Large intestine (tissue), 3 donors: ENCODE data around the gene USP1. TPM values are rescaled to one million over a fixed set of nuclear protein-coding genes. Genes with fewer than 3 reads are reported as not detected.

Experiments
- DNase-seq, 2 donors: peaks; one replicate each; pipeline versions ENCODE4 v3.0.0 to v3.0.0-alpha.2; 2013
- H3K27ac ChIP-seq: one replicate; pipeline ENCODE4 v1.5.1; 2013; ENCODE audit warnings: low read length
- H3K27me3 ChIP-seq: 2 replicates; pipeline ENCODE4 v1.6.1; 2013; ENCODE audit warnings: low read length; ENCODE audit not compliant: control insufficient read depth, insufficient read depth
- H3K36me3 ChIP-seq: 2 replicates; pipeline ENCODE4 v1.6.1; 2013; ENCODE audit warnings: low read length; ENCODE audit not compliant: control insufficient read depth, insufficient read depth
- H3K4me1 ChIP-seq: one replicate; pipeline ENCODE4 v1.6.1; 2013; ENCODE audit warnings: low read length; ENCODE audit not compliant: control insufficient read depth, insufficient read depth
- H3K4me3 ChIP-seq: one replicate; pipeline ENCODE4 v1.5.1; 2013; ENCODE audit warnings: low read length
- H3K9me3 ChIP-seq: one replicate; pipeline ENCODE4 v1.6.1; 2013; ENCODE audit warnings: mild to moderate bottlenecking, low read depth, low read length, moderate library complexity; ENCODE audit not compliant: control insufficient read depth
- WGBS: methylation state at CpG from one replicate; pipeline ENCODE4 v1.1.5; 2013; ENCODE audit warnings: low lambda C conversion rate; ENCODE audit not compliant: insufficient coverage; 5-methylcytosine and 5-hydroxymethylcytosine counted together
- polyA plus RNA-seq: library from polyadenylated mRNA; unstranded; fragments of 120-200 nt; gene quantifications from one replicate; pipeline ENCODE4 v1.2.1, GENCODE V29; 2013

USP1 gene
- polyA plus RNA-seq, 1 donor = 36.3 TPM

GRCh38 chr1:62398377-62398776 lies 38.5 kb upstream of the USP1 start:
- DNase-seq = no peak
- WGBS = no CpG with 5 or more reads among the region's 8 CpGs
- no peak overlapping the region for H3K4me3 ChIP-seq
- no peaks in the 10 kb centered on the region for H3K9me3 ChIP-seq
- H3K27me3 ChIP-seq = no peaks in the 10 kb centered on the region
- no peaks in the 10 kb centered on the region for H3K36me3 ChIP-seq
- H3K4me1 ChIP-seq = no peaks in the 10 kb centered on the region
- no peak overlapping the region for H3K27ac ChIP-seq

DNA sequence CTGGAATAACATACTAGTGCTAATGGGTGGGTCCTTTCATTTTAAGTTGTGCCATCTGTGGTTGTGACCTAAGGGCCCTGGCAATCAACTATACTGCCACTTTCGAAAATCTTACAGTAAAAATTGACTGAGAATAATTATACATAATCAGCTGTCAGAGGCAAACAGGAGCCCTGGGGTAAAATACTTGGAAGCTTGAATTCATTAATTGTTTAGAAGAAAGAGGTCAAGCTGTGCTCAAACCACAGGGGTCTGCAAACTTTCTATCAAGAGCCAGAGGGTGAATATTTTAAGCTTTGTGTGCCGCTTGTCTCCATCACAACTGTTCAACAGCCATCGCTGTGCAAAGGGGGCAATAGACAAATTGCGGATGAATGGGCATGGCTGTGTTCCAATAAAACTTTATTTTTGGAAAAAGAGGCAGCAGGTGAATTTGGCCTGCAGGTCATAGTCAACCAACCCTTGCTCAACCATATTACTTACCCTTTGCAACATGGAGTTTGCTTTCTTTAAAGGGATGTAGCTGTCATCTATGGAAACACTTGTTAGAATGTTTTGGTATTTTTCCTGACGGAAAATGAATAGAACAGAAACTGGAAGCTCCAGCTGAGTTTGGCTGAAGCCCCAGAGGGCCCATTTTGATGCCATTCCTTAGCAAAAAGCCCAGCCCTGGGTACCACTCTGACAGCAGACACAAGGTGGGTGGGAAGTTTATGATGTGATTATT lies 35.7 kb upstream of the USP1 start:
- DNase-seq = no peak
- whole genome bisulfite sequencing = no CpG with 5 or more reads among the region's 5 CpGs
- Histone ChIP-seq H3K36me3 (no peaks in the 10 kb centered on the region), H3K27ac (no peak overlapping the region), H3K4me3 (no peak overlapping the region), H3K9me3 (no peaks in the 10 kb centered on the region), H3K4me1 (no peaks in the 10 kb centered on the region), H3K27me3 (no peaks in the 10 kb centered on the region)

DNA sequence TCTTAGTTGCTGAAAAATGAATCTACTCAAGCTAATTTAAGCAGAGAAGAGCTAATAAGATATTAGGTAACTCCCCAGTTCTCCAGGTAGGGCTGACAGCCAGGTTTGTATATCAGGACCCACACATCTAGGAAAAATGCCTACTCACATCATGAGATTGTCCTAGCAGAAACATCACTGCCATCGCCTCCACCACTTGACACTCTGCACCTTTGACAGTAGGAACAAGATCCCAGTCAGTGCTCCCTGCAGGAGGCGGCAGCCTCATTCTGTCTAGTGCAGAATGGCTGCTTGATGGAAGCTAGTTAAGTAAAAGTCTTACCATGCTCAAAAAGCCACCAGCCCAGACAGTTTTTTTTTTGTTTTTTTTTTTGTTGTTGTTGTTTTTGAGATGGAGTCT lies 31.6 kb upstream of the USP1 start:
- WGBS = no CpG with 5 or more reads among the region's 2 CpGs
- H3K27me3 ChIP-seq = no peaks in the 10 kb centered on the region
- no peak for DNase-seq

GRCh38 chr1:62406576-62406975 lies 30.3 kb upstream of the USP1 start:
- H3K36me3 ChIP-seq = no peaks in the 10 kb centered on the region
- H3K27ac ChIP-seq = no peak overlapping the region
- H3K27me3 ChIP-seq = no peaks in the 10 kb centered on the region
- WGBS = no CpG with 5 or more reads among the region's 3 CpGs
- no peak overlapping the region for H3K4me3 ChIP-seq
- no peak for DNase-seq
- H3K4me1 ChIP-seq = no peaks in the 10 kb centered on the region
- no peaks in the 10 kb centered on the region for H3K9me3 ChIP-seq

More for the DNA sequence above, 31.6 kb upstream of the USP1 start:
- no peak overlapping the region for H3K4me3 ChIP-seq
- H3K27ac ChIP-seq = no peak overlapping the region
- H3K36me3 ChIP-seq = no peaks in the 10 kb centered on the region
- H3K9me3 ChIP-seq = no peaks in the 10 kb centered on the region
- no peaks in the 10 kb centered on the region for H3K4me1 ChIP-seq

DNA sequence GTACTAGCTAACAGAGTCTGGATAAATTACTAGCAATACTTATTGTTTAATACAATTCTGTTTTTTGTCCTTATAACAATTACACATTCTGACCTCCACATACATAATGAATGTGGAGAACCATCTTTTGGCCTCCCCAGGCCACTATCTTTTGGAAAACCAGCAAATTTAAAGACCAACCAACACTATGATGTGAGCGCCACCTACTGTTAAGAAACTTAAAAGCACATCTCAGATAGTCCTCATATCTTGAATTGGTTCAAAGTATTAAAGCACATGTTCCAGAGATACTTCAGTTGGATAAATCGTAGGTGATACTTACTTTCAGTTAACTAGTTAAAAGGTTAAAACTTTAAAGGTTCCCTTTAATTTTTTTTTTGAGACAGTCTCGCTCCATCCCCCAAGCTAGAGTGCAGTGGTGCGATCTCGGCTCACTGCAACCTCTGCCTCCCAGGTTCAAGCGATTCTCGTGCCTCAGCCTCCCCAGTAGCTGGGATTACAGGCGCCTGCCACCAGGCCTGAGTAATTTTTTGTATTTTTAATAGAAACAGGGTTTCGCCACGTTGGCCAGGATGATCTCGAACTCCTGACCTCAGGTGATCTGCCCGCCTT lies 29.3 kb upstream of the USP1 start:
- Histone ChIP-seq H3K9me3 (no peaks in the 10 kb centered on the region), H3K27me3 (no peaks in the 10 kb centered on the region), H3K36me3 (no peaks in the 10 kb centered on the region), H3K4me1 (no peaks in the 10 kb centered on the region), H3K27ac (no peak overlapping the region), H3K4me3 (no peak overlapping the region)
- DNase-seq = peak in 1 of 2 donors; percentile 30
- WGBS = no CpG with 5 or more reads among the region's 12 CpGs

DNA sequence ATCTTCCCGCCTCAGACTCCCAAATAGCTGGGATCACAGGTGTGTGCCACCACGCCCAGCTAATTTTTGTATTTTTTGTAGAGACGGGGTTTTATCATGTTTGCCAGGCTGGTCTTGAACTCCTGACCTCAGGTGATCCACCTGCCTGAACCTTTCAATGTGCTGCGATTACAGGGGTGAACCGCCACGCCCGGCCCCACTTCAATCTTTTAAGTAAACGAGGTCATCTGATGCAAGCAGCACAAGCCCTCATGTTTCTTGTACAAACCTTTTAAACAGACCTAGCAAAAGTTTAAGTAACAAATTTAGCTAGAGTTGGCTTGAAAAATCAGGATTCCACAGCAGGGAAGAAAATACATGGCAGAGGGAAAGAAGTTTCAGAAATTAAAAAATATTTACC lies 21.2 kb upstream of the USP1 start:
- Histone ChIP-seq H3K36me3 (no peaks in the 10 kb centered on the region), H3K4me1 (no peaks in the 10 kb centered on the region), H3K9me3 (no peaks in the 10 kb centered on the region), H3K27me3 (no peaks in the 10 kb centered on the region), H3K27ac (no peak overlapping the region), H3K4me3 (no peak overlapping the region)
- no CpG with 5 or more reads among the region's 8 CpGs for WGBS
- DNase-seq = no peak

DNA sequence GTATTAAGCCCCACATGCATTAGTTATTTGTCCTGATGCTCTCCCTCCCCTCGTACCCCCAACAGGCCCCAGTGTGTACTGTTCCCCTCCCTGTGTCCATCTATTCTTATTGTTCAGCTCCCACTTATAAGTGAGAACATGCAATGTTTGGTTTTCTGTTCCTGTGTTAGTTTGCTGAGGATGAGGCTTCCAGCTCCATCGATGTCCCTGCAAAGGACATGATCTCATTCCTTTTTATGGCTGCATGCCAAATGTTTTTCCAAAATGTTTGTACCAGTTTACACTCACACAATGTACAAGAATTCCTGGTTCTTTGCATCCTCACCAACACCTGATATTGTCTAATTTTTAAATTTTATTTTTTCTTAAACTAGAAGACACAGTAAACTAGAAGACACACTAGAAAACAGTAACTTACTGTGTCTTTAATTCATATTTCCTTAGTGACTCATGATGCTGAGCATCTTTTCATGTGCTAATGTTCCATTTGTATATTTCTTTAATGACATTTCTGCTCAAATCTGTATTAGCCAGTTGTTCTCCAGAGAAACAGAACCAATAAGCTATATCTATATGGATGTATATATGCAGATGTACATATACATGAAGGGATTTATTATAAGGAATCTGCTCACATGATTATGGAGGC lies 19.4 kb upstream of the USP1 start:
- no CpG with 5 or more reads among the region's 2 CpGs for WGBS
- H3K4me3 ChIP-seq = no peak overlapping the region
- no peaks in the 10 kb centered on the region for H3K36me3 ChIP-seq
- H3K27ac ChIP-seq = no peak overlapping the region
- H3K4me1 ChIP-seq = no peaks in the 10 kb centered on the region
- no peaks in the 10 kb centered on the region for H3K27me3 ChIP-seq
- DNase-seq = no peak
- H3K9me3 ChIP-seq = no peaks in the 10 kb centered on the region

DNA sequence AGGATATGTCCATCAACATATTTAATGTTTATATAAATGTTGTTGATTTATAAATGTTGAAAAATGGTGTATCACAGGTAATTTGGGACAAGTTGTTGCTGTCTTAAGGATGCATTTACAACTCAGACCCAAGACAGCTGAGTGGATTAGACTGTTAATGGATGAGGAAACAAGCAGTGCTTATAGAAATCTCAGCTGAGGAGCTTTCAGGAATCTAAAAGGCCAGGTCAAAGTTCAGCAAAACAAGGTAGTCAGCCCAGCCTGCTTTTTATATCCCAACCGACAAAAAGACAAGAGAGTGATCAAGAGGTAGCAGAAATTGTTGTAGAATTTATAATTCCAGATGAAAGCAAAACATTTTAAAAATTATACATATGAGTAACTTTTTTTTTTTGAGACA lies 16.6 kb upstream of the USP1 start:
- Histone ChIP-seq H3K4me1 (peaks cover 9% of the 10 kb centered on the region), H3K9me3 (no peaks in the 10 kb centered on the region), H3K36me3 (no peaks in the 10 kb centered on the region), H3K27ac (no peak overlapping the region), H3K27me3 (no peaks in the 10 kb centered on the region), H3K4me3 (no peak overlapping the region)
- DNase-seq = peak in 1 of 2 donors; percentile 23
- no CpG with 5 or more reads among the region's 1 CpG for WGBS

- Histone ChIP-seq H3K36me3 (no peaks in the 10 kb centered on the region), H3K4me1 (peaks cover 9% of the 10 kb centered on the region), H3K27me3 (no peaks in the 10 kb centered on the region), H3K27ac (peak overlapping the region; percentile 71), H3K4me3 (no peak overlapping the region), H3K9me3 (no peaks in the 10 kb centered on the region)
- peak; percentile 91 to 95 for DNase-seq
- 50% methylated on average over 2 of the region's 14 CpGs for WGBS
Observed at GRCh38 chr1:62423580-62424242, 13.1 kb upstream of the USP1 start.

DNA sequence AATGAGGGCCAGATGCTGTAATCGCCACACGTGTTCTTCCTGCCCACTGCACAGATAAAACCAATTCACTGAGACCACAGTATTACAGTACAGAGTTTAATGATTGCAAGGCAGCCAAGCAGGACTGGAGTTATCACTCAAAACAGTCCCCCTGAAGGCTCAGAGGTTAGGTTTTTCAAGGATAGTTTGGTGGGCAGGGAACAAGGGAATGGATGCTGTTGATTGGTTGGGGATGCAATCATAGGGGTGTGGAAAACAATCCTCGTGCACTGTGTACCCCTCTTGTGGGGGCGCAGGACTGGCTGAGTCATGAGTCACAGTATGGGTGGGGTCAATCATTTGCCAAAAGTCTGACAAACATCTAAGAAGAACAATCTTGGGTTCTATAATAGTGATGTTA lies 12.4 kb upstream of the USP1 start:
- Histone ChIP-seq H3K4me3 (no peak overlapping the region), H3K27me3 (no peaks in the 10 kb centered on the region), H3K36me3 (no peaks in the 10 kb centered on the region), H3K4me1 (peaks cover 9% of the 10 kb centered on the region), H3K9me3 (no peaks in the 10 kb centered on the region), H3K27ac (peak overlapping the region; percentile 71)
- no CpG with 5 or more reads among the region's 4 CpGs for WGBS
- DNase-seq = peak; percentile 40 to 69
